COLO668 (cell line): Measurements from ENCODE around the gene TBX21.
"Not testable (repeated sequence)": the region's sequence is repeated elsewhere in the genome, so short reads cannot be mapped to it uniquely, and the experiment has no call there.

Source experiments
- DNase-seq: peaks from one replicate; lab custom pipeline; 2025; ENCODE audit not compliant: unreplicated experiment; lab: John Stamatoyannopoulos, UW

TBX21 gene

GRCh38 chr17:47729476-47729875 is 3.6 kb upstream of the TBX21 start:
- DNase-seq, result no peak

GRCh38 chr17:47730681-47731080 is 2.4 kb upstream of the TBX21 start:
- no peak for DNase-seq

GRCh38 chr17:47731396-47731795 is 1.6 kb upstream of the TBX21 start:
- no peak for DNase-seq

DNA sequence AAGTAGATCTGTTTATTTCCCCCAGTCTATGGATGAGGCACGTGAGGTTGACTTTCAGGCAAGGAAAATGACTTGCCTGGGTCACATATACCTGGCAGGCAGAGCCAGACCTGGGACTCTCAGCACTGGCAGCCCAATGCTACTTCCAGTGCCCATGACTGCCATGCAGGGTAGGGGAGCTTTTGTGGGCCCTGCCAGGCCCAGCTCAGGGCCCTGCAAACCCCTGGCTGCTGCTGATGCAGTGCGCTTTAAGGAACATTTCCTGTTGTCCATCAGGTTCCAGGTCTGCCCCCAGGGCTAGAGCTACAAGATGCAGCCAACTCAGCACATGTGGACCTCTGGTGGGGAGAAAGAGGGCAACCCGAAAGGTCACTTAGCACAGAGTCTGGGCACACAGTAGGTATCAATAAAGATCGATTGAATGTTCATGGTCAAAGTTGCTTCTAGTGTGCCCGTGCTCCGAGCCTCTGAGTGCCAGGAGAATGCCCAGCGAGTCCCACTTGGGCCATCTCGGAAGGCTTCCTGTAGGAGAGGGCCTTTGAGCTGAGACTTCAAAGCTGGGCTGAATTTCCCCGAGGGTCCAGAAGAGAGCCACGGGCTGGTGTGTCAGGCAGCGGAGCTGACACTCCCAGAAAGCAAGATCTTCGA is 513 bp upstream of the TBX21 start:
- DNase-seq, result no peak

DNA sequence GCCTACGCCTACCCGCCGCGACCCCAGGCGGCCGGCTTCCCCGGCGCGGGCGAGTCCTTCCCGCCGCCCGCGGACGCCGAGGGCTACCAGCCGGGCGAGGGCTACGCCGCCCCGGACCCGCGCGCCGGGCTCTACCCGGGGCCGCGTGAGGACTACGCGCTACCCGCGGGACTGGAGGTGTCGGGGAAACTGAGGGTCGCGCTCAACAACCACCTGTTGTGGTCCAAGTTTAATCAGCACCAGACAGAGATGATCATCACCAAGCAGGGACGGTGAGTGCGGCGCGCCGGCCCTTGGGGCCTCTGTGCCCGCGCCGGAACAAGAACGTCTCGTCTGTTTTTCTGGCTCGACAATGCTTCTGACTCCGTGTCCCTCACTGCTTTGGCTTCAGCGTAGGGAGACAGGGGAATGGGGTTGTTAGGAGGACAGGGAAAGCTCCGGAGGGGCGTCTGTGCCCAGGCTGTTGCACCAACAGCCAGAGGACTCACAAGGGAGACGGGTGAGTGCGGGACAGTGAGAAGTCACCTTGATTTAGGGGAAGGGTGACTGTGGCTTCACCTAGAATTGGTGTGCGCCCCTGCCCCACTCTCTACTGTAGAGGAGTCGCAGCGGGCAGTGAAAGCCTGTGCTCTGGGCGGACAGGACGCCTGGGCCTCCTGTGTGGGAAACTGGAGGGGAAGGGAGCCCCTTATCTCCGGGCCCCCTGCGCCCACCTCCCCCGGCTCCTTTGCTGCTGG is 806 bp downstream of the TBX21 start:
- DNase-seq, result no peak

GRCh38 chr17:47735139-47735464 is 2.1 kb downstream of the TBX21 start:
- DNase-seq, result no peak

DNA sequence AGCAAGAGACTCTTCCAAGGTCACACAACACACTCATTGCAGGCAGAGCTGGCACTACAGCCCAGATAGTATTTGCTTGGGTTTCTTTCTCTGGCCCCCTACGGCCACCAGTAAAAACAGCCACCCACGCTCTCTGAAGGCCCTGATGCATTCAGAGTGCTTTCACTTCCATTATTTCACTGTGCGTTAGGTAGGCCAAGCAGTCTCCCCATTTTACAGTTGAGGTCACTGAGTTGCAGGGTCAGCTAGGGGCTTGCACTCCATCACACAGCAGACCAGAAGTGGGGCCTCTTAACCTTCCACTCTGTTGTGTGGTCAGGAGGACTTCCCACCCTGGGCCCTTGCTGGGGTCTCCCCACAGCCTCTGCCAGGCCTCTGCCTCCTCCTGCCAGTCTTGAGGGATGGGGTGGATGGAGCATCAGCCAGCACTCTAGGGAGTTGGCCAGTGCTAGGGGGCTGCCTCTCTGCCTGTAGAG is 2.5 kb downstream of the TBX21 start:
- no peak for DNase-seq

- no peak for DNase-seq
Observed at GRCh38 chr17:47736501-47737495, 3.8 kb downstream of the TBX21 start.

GRCh38 chr17:47738178-47738577 is 5.1 kb downstream of the TBX21 start:
- DNase-seq, result no peak

- no peak for DNase-seq
Observed at GRCh38 chr17:47739150-47739549, 6.1 kb downstream of the TBX21 start.

- not testable (repeated sequence) for DNase-seq
Observed at GRCh38 chr17:47739945-47740344, 6.9 kb downstream of the TBX21 start.

DNA sequence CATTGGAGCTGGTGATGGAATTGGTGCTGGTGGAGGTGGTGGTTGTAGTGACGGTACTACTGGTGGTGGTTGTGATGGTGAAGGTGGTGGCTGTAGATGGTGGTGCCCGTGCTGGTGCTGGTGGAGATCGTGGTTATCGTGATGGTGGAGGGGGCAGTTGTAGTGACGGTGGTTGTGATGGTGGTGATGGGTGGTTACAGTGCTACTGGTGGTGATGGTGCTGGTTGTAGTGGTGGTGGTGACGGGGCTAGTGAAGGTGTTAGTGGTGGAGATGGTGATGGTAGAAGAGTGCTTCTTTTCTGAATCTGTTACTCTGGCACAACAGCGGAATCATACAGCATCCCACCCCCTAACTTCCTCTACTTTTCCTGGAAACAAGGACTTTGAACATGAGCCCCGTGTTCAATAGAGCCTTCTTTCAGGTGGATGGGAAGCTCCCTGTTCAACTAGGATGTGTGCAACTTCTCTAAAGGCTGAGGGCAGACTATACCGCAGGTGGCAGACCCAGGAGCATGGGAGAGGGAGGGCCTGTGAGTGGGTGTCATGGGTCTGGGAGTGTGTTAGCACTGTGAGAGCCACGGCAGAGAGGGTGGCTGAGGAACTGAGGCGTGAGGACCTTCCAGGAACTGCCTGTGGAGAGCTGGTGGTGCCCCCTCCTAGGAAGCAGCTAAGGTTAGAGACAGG is 8.2 kb downstream of the TBX21 start:
- no peak for DNase-seq

GRCh38 chr17:47741793-47742145 is 8.7 kb downstream of the TBX21 start:
- DNase-seq, result no peak

DNA sequence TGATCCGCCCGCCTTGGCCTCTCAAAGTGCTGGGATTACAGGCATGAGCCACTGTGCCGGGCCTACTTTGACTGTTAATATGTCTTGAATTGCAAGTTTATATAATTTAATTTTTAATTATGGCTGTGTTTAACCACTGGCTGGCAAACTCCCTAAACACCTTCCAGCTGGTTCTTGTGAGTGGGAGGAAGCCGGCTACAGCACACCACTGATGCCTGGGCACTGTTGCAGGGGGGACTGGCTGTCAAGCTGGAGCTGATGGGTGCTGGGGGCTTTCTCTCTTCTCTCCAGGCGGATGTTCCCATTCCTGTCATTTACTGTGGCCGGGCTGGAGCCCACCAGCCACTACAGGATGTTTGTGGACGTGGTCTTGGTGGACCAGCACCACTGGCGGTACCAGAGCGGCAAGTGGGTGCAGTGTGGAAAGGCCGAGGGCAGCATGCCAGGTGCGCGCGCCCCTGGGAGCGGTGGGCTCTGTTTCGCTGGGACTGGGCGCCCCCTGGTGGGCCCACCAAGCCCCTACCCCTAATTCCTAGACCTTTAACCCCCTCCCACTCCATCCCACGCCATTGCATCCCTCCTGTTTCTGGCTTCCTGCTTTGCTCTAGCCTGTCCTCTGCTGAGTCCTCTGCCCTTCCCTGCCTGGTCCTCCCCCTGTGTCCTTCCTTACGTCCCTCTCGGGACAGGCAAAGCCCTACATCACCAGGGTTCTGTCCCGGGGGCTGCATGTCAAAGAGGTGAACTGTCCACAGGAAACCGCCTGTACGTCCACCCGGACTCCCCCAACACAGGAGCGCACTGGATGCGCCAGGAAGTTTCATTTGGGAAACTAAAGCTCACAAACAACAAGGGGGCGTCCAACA is 9.5 kb downstream of the TBX21 start:
- no peak for DNase-seq

- no peak for DNase-seq
Observed at GRCh38 chr17:47744168-47745036, 11.4 kb downstream of the TBX21 start.

GRCh38 chr17:47745037-47745380 is 12.0 kb downstream of the TBX21 start:
- no peak for DNase-seq

DNA sequence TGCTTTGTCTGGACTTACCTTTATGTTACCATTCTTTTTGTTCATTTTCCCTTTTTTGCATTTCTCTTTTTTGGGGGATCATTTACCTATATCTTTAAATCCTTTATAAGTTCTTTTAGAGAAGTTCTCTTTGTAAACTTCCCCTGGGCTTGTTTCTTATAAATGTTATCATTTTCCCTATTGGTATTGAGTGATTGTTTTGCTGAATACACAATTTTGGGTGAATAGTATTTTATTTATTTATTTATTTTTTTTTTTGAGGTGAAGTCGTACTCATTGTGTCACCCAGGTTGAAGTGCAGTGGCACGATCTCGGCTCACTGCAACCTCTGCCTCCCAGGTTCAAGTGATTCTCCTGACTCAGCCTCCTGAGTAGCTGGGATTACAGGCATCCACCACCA is 18.4 kb downstream of the TBX21 start:
- DNase-seq, result no peak

GRCh38 chr17:47757386-47757785 is 24.4 kb downstream of the TBX21 start:
- no peak for DNase-seq

DNA sequence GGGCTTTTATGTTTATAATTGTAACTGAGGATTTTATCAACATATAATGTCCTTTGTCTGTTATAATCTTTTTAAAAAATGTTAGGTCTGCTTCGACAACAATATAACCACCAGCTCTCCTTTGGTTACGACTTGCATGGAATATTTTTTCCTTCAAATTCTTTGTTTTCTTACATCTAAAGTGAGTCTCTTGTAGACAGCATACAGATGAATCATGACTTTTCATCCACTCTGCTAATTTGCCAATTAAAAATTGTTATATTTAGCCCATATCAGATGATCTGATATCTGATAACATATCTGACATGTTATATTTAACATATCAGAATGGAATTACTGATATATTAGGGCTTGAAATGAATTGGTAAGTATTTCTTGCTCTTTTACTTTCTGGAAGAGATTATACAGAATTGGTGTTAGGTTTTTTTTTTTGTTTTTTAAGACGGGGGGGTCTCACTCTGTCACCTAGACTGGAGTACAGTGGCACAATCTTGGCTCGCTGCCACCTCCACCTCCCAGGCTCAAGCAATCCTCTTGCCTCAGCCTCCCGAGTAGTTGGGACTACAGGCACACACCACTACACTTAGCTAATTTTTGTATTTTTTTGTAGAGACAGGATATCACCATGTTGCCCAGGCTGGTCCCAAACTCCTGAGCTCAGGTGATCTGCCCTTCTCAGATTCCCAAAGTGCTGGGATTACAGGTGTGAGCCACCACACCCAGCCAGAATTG is 27.5 kb downstream of the TBX21 start:
- no peak for DNase-seq
